Endothelial cell of umbilical vein (primary cell): Measurements from ENCODE around the gene ZBTB7C.

Experiments used
- CTCF ChIP-seq, 2 donors: IDR thresholded peaks; 1 replicate in 1 of 2; 2 replicates in 1 of 2; pipeline ENCODE4 v1.5.1; 2011; ENCODE audit warnings: low read length in 2 of 2, mild to moderate bottlenecking in 2 of 2, moderate library complexity in 2 of 2, control low read depth in 1 of 2, inconsistent platforms in 1 of 2, low read depth in 1 of 2; ENCODE audit not compliant: insufficient read depth in 1 of 2; ENCODE audit errors: extremely low read depth in 1 of 2
- MAX ChIP-seq: IDR thresholded peaks from 2 replicates; pipeline ENCODE4 v1.6.1; 2011; ENCODE audit not compliant: insufficient read depth, insufficient read length
- POLR2A ChIP-seq: IDR thresholded peaks from 2 replicates; pipeline ENCODE4 v1.6.1; 2012; ENCODE audit warnings: low read depth, mild to moderate bottlenecking, control low read depth, low read length

GRCh38 chr18:48337053-48337452 lies 72.1 kb downstream of the ZBTB7C start:
- TF ChIP-seq CTCF (IDR thresholded peaks at IDR 0.05; ENCODE audit: extremely low read depth in 1 of 2, insufficient read depth in 1 of 2, low read depth in 1 of 2, low read length in 2 of 2) = no peak
- no peak for TF ChIP-seq POLR2A
- TF ChIP-seq MAX = no peak
